CD4-positive, alpha-beta memory T cell (primary cell): ENCODE measurements around the gene PTMA. TPM values are rescaled to one million over a fixed set of nuclear protein-coding genes. Genes with fewer than 3 reads are reported as not detected.
A peak's percentile ranks its signal among the peaks of the same experiment; 100 is the strongest.

Experiments
- CTCF ChIA-PET: fragments of 350-600 bp; sonication (Branson Sonifier 250); formaldehyde crosslinking; loops from one replicate; lab custom pipeline; 2021; ENCODE audit warnings: inconsistent platforms; ENCODE audit not compliant: partially characterized antibody; lab: Charles Lee
- POLR2A ChIA-PET: fragments of 350-600 bp; sonication (Branson Sonifier 250); formaldehyde crosslinking; loops from one replicate; lab custom pipeline; 2021; ENCODE audit not compliant: partially characterized antibody; lab: Charles Lee
- DNase-seq, 5 donors: peaks; one replicate each; pipeline versions ENCODE4 v3.0.0 to v3.0.0-alpha.2; 2020 to 2022; ENCODE audit warnings: mixed read lengths in 1 of 5
- H3K27ac ChIP-seq: one replicate; pipeline ENCODE4 v1.7.0; 2013; ENCODE audit warnings: low read depth, low read length
- H3K27me3 ChIP-seq: 2 replicates; pipeline ENCODE4 v1.7.0; 2013; ENCODE audit warnings: mild to moderate bottlenecking, low read length, moderate library complexity; ENCODE audit not compliant: insufficient read depth
- H3K36me3 ChIP-seq: 2 replicates; pipeline ENCODE4 v1.7.0; 2013; ENCODE audit warnings: mild to moderate bottlenecking, low read length, moderate library complexity; ENCODE audit not compliant: insufficient read depth
- H3K4me1 ChIP-seq: 2 replicates; pipeline ENCODE4 v1.7.0; 2013; ENCODE audit warnings: mild to moderate bottlenecking, low read length, moderate library complexity; ENCODE audit not compliant: insufficient read depth
- H3K4me3 ChIP-seq, 2 donors: one replicate each; pipeline ENCODE4 v1.7.0; 2013; ENCODE audit warnings: low read length in 2 of 2, mild to moderate bottlenecking in 1 of 2
- H3K9me3 ChIP-seq, 2 donors: one replicate each; pipeline ENCODE4 v1.7.0; 2013; ENCODE audit warnings: low read length in 2 of 2, control low read depth in 1 of 2; ENCODE audit not compliant: control insufficient read depth in 1 of 2
- H3K27ac Mint-ChIP-seq, 7 donors: one replicate each; pipeline ENCODE4 v1.8.0; 2020 to 2021; ENCODE audit warnings: mixed read lengths in 7 of 7, mild to moderate bottlenecking in 6 of 7, inconsistent platforms in 3 of 7, moderate library complexity in 3 of 7
- H3K27me3 Mint-ChIP-seq, 2 donors: one replicate each; pipeline ENCODE4 v1.8.0; 2020 to 2021; ENCODE audit warnings: mixed read lengths in 2 of 2
- H3K36me3 Mint-ChIP-seq, 2 donors: one replicate each; pipeline ENCODE4 v1.8.0; 2020 to 2021; ENCODE audit warnings: mixed read lengths in 2 of 2, inconsistent platforms in 1 of 2, mild to moderate bottlenecking in 1 of 2
- H3K4me1 Mint-ChIP-seq, 4 donors: one replicate each; pipeline ENCODE4 v1.8.0; 2020 to 2021; ENCODE audit warnings: mixed read lengths in 4 of 4, mild to moderate bottlenecking in 1 of 4
- H3K4me3 Mint-ChIP-seq, 8 donors: one replicate each; pipeline ENCODE4 v1.8.0; 2020 to 2021; ENCODE audit warnings: mixed read lengths in 8 of 8, mild to moderate bottlenecking in 7 of 8, moderate library complexity in 6 of 8, inconsistent platforms in 3 of 8
- H3K9me3 Mint-ChIP-seq, 8 donors: one replicate each; pipeline ENCODE4 v1.8.0; 2020 to 2021; ENCODE audit warnings: mixed read lengths in 8 of 8, mild to moderate bottlenecking in 5 of 8, inconsistent platforms in 3 of 8, moderate library complexity in 1 of 8
- intact Hi-C: fragments of 100-400 bp; cut with micrococcal nuclease; formaldehyde crosslinking; loops from one replicate; pipeline ENCODE4 v1.15.1; 2023
- polyA plus RNA-seq, 2 donors: library from polyadenylated mRNA; unstranded; fragments of 300-500 nt; fragmentation: Illumina TruSeq; gene quantifications; one replicate each; pipeline ENCODE4 v1.2.3, GENCODE V29; 2021
- total RNA-seq, 2 experiments: library from RNA; stranded (reverse); gene quantifications; one replicate each; pipeline ENCODE4 v1.2.3, GENCODE V29; 2021

PTMA gene
- total and polyA plus RNA-seq, 4 experiments from 2014 or later, result 974 to 1,836 (median 1,208) TPM

GRCh38 chr2:231667096-231667427 lies 41.3 kb upstream of the PTMA start:
- intact Hi-C loops, result no loop called here
- peaks cover 2 to 12% (median 7%) of the 10 kb centered on the region in 4 donors for H3K4me1 Mint-ChIP-seq
- no peaks in the 10 kb centered on the region for H3K9me3 Mint-ChIP-seq
- no peak for DNase-seq
- CTCF ChIA-PET, result interaction anchor here (7.4 to 9.1 kb wide), 2 partner anchors 9 to 46 kb away, joined by 49 to 65 read pairs; no protein-coding TSS in a partner anchor
- Histone ChIP-seq H3K4me3 (no peak overlapping the region), H3K9me3 (no peaks in the 10 kb centered on the region), H3K27me3 (no peaks in the 10 kb centered on the region), H3K36me3 (no peaks in the 10 kb centered on the region), H3K4me1 (peaks cover 5% of the 10 kb centered on the region), H3K27ac (no peak overlapping the region)
- no peak overlapping the region for H3K27ac Mint-ChIP-seq
- no peaks in the 10 kb centered on the region for H3K27me3 Mint-ChIP-seq
- H3K36me3 Mint-ChIP-seq, result peaks cover 0 to 4% of the 10 kb centered on the region in 2 donors
- POLR2A ChIA-PET, result interaction anchor here (10.0 kb wide), 1 partner anchor 38 kb away, joined by 265 read pairs; the partner anchor contains the start of gene PTMA
- H3K4me3 Mint-ChIP-seq, result no peak overlapping the region

GRCh38 chr2:231667496-231667895 lies 40.8 kb upstream of the PTMA start:
- no peak for DNase-seq
- Mint-ChIP-seq H3K36me3 (no peaks in the 10 kb centered on the region), H3K27ac (no peak overlapping the region), H3K4me1 (peaks cover 2 to 8% (median 6%) of the 10 kb centered on the region in 4 donors), H3K4me3 (no peak overlapping the region), H3K9me3 (no peaks in the 10 kb centered on the region), H3K27me3 (no peaks in the 10 kb centered on the region)
- Histone ChIP-seq H3K4me3 (no peak overlapping the region), H3K36me3 (no peaks in the 10 kb centered on the region), H3K27ac (no peak overlapping the region), H3K4me1 (peaks cover 4% of the 10 kb centered on the region), H3K27me3 (no peaks in the 10 kb centered on the region), H3K9me3 (no peaks in the 10 kb centered on the region)
- intact Hi-C loops, result no loop called here
- ChIA-PET POLR2A (interaction anchor here (10.0 kb wide), 1 partner anchor 37 kb away, joined by 265 read pairs; the partner anchor contains the start of gene PTMA), CTCF (interaction anchor here (0.6 to 9.1 kb wide), 3 partner anchors 9 to 65 kb away, joined by 4 to 65 read pairs (median 49); no protein-coding TSS in a partner anchor)

DNA sequence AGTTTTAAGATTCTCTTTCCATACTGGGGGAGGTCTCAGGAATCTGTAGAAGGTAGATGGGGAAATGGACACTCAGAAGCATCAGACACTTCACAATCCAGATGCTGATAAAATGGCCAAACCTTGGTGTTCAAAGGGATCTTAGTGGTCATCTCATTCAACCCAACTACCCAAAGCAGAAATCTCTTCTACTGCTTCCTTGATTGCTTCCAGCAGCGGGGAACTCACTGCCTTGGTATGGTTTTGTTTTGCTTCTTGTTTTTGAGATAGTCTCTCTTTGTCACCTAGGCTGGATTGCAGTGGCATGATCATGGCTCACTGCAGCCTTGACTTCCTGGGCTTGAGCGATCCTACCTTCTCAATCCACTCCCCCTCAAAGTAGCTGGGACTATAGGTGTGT lies 39.3 kb upstream of the PTMA start:
- no peak overlapping the region for H3K4me3 Mint-ChIP-seq
- intact Hi-C loops, result no loop called here
- CTCF ChIA-PET, result interaction anchor here (7.4 to 9.1 kb wide), 2 partner anchors 7 to 44 kb away, joined by 49 to 65 read pairs; no protein-coding TSS in a partner anchor
- DNase-seq, result no peak
- Histone ChIP-seq H3K27me3 (no peaks in the 10 kb centered on the region), H3K36me3 (no peaks in the 10 kb centered on the region), H3K4me3 (no peak overlapping the region), H3K27ac (no peak overlapping the region), H3K9me3 (no peaks in the 10 kb centered on the region), H3K4me1 (no peaks in the 10 kb centered on the region)
- peak overlapping the region in 2 of 7 donors; percentile 12 to 77 for H3K27ac Mint-ChIP-seq
- no peaks in the 10 kb centered on the region for H3K27me3 Mint-ChIP-seq
- POLR2A ChIA-PET, result interaction anchor here (0.9 to 2.7 kb wide), 2 partner anchors 38 to 45 kb away, joined by 4 to 8 read pairs; no protein-coding TSS in a partner anchor
- no peaks in the 10 kb centered on the region for H3K36me3 Mint-ChIP-seq
- H3K9me3 Mint-ChIP-seq, result no peaks in the 10 kb centered on the region
- H3K4me1 Mint-ChIP-seq, result no peaks in the 10 kb centered on the region

GRCh38 chr2:231671270-231672050 lies 36.9 kb upstream of the PTMA start:
- H3K4me1 ChIP-seq, result peaks cover 10% of the 10 kb centered on the region

DNA sequence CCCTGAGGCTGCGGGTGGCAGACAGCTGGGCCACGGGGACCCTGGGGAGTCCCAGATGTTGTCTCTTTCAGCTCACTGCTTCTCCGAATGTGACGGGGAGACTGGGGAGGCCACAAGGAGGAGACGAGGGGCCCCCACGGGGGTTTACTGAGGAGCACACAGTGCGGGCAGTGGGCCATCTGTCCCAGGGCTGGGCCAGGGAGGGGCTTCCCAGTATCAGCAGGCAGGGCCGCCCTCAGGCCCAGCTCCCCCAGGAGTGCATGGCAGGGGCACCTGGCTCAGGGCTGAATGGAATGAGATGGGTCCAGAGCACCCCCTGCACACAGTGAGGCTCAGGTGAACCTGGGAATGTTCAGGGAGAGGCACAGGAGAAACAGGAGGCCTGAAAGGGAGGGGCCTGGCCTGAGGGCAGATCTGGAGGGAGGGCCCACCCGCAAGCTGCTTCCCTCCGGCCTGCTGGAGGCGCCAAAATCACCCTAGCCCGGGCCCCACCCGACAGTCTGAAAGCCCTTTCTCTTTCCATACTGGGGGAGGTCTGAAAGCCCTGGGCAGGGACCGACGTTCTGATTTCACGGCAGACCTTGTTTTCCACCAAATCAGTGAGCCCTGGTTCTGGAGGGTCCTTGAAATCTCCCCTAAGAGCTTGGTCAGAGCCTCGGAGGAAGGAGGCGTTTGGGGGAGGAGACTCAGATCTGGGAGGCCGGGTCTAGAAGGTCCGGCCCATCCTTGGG lies 35.5 kb upstream of the PTMA start:
- no peaks in the 10 kb centered on the region for H3K36me3 Mint-ChIP-seq
- Histone ChIP-seq H3K27ac (no peak overlapping the region), H3K27me3 (no peaks in the 10 kb centered on the region), H3K4me3 (no peak overlapping the region), H3K9me3 (no peaks in the 10 kb centered on the region), H3K4me1 (peaks cover 10% of the 10 kb centered on the region), H3K36me3 (no peaks in the 10 kb centered on the region)
- peaks cover 1% of the 10 kb centered on the region in 2 donors for H3K27me3 Mint-ChIP-seq
- DNase-seq, result no peak
- H3K9me3 Mint-ChIP-seq, result peaks cover 0 to 2% (median 0%) of the 10 kb centered on the region in 8 donors
- no peak overlapping the region for H3K4me3 Mint-ChIP-seq
- CTCF ChIA-PET, result interaction anchor here (0.6 to 21.7 kb wide), 14 partner anchors 8 to 81 kb away, joined by 3 to 742 read pairs (median 4); partner anchors contain the start of gene PTMA
- intact Hi-C loops, result no loop called here
- POLR2A ChIA-PET, result interaction anchor here (0.8 to 7.9 kb wide), 6 partner anchors 10 to 61 kb away, joined by 3 to 136 read pairs (median 5); partner anchors contain the start of gene PTMA
- no peak overlapping the region for H3K27ac Mint-ChIP-seq
- H3K4me1 Mint-ChIP-seq, result peaks cover 2 to 8% (median 3%) of the 10 kb centered on the region in 4 donors

More at GRCh38 chr2:231671270-231672050, 36.9 kb upstream of the PTMA start:
- H3K27ac Mint-ChIP-seq, result no peak overlapping the region
- H3K36me3 Mint-ChIP-seq, result no peaks in the 10 kb centered on the region
- peaks cover 0 to 4% (median 0%) of the 10 kb centered on the region in 4 donors for H3K4me1 Mint-ChIP-seq
- H3K9me3 ChIP-seq, result no peaks in the 10 kb centered on the region
- intact Hi-C loops, result no loop called here
- POLR2A ChIA-PET, result interaction anchor here (1.1 to 7.9 kb wide), 5 partner anchors 9 to 49 kb away, joined by 3 to 136 read pairs (median 6); partner anchors contain the start of gene PTMA
- no peak overlapping the region for H3K27ac ChIP-seq
- no peak overlapping the region for H3K4me3 ChIP-seq
- H3K9me3 Mint-ChIP-seq, result peaks cover 0 to 2% (median 0%) of the 10 kb centered on the region in 8 donors
- H3K4me3 Mint-ChIP-seq, result no peak overlapping the region
- H3K27me3 Mint-ChIP-seq, result peaks cover 0 to 1% of the 10 kb centered on the region in 2 donors
- no peaks in the 10 kb centered on the region for H3K36me3 ChIP-seq
- DNase-seq, result no peak
- no peaks in the 10 kb centered on the region for H3K27me3 ChIP-seq
- CTCF ChIA-PET, result interaction anchor here (0.6 to 21.7 kb wide), 8 partner anchors 12 to 70 kb away, joined by 3 to 742 read pairs (median 6); partner anchors contain the start of gene PTMA

DNA sequence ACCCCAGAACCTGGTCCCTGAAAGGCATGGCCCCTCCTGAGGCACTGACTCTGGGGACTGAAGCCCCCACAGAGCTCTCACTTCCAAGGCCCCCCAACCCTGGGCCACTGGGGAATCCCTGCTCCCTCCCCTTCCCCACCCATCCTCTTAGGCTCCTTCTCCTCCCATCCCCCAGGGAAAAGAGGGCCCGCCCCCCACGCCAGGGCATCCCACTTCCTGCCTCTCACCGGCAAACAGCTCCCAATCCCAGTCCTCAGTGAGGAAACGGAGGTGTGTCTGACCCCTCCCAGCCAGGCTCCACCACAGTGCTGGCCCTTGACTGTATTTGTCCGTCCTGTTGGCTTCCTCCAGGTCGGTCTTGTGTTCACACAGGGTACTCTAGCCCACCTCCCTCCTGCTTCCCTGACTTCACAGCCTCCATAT lies 35.0 kb upstream of the PTMA start:
- H3K4me3 ChIP-seq, result no peak overlapping the region
- H3K36me3 ChIP-seq, result no peaks in the 10 kb centered on the region
- peaks cover 10% of the 10 kb centered on the region for H3K4me1 ChIP-seq
- CTCF ChIA-PET, result interaction anchor here (0.6 to 21.7 kb wide), 12 partner anchors 8 to 82 kb away, joined by 3 to 742 read pairs (median 4); partner anchors contain the start of gene PTMA
- H3K27ac ChIP-seq, result no peak overlapping the region
- POLR2A ChIA-PET, result interaction anchor here (0.8 to 7.9 kb wide), 5 partner anchors 11 to 61 kb away, joined by 4 to 136 read pairs (median 6); partner anchors contain the start of gene PTMA
- peaks cover 0 to 2% (median 0%) of the 10 kb centered on the region in 8 donors for H3K9me3 Mint-ChIP-seq
- no peak for DNase-seq
- intact Hi-C loops, result no loop called here
- no peak overlapping the region for H3K4me3 Mint-ChIP-seq
- H3K9me3 ChIP-seq, result no peaks in the 10 kb centered on the region
- no peak overlapping the region for H3K27ac Mint-ChIP-seq
- H3K4me1 Mint-ChIP-seq, result peaks cover 2 to 10% (median 4%) of the 10 kb centered on the region in 4 donors
- no peaks in the 10 kb centered on the region for H3K27me3 ChIP-seq
- no peaks in the 10 kb centered on the region for H3K36me3 Mint-ChIP-seq
- H3K27me3 Mint-ChIP-seq, result peaks cover 1 to 2% of the 10 kb centered on the region in 2 donors
